ENCODE data around the gene CERS6.
"Not testable (repeated sequence)": the region's sequence is repeated elsewhere in the genome, so short reads cannot be mapped to it uniquely, and the experiment has no call there.

CERS6 gene

GRCh38 chr2:168742258-168742932 is 286.3 kb downstream of the CERS6 start:
- DNase-seq, result no peak

- no peak for DNase-seq
Measured at GRCh38 chr2:168744844-168745243, 288.8 kb downstream of the CERS6 start.

- DNase-seq, result no peak
Measured at GRCh38 chr2:168748461-168748860, 292.4 kb downstream of the CERS6 start.

- DNase-seq, result no peak
Measured at GRCh38 chr2:168749297-168749696, 293.2 kb downstream of the CERS6 start.

GRCh38 chr2:168751104-168751740 is 295.1 kb downstream of the CERS6 start:
- DNase-seq, result no peak

- no peak for DNase-seq
Measured at GRCh38 chr2:168752361-168752760, 296.3 kb downstream of the CERS6 start.

- DNase-seq, result no peak
Measured at GRCh38 chr2:168753765-168754329, 297.8 kb downstream of the CERS6 start.

GRCh38 chr2:168757223-168757622 is 301.2 kb downstream of the CERS6 start:
- DNase-seq, result no peak

- DNase-seq, result no peak
Measured at GRCh38 chr2:168758970-168759820, 303.1 kb downstream of the CERS6 start.

GRCh38 chr2:168765401-168765800 is 309.3 kb downstream of the CERS6 start:
- DNase-seq, result no peak

GRCh38 chr2:168766600-168766999 is 310.5 kb downstream of the CERS6 start:
- DNase-seq, result no peak

GRCh38 chr2:168767258-168767657 is 311.2 kb downstream of the CERS6 start:
- no peak for DNase-seq

GRCh38 chr2:168768357-168768756 is 312.3 kb downstream of the CERS6 start:
- DNase-seq, result not testable (repeated sequence)

- DNase-seq, result no peak
Measured at GRCh38 chr2:168770796-168771195, 314.7 kb downstream of the CERS6 start.

GRCh38 chr2:168772704-168773103 is 316.6 kb downstream of the CERS6 start:
- DNase-seq, result no peak

- DNase-seq, result no peak
Measured at GRCh38 chr2:168773128-168773527, 317.1 kb downstream of the CERS6 start.

- peak; percentile 25 for DNase-seq
Measured at GRCh38 chr2:168773719-168774521, 317.8 kb downstream of the CERS6 start.

GRCh38 chr2:168775837-168776236 is 319.8 kb downstream of the CERS6 start:
- no peak for DNase-seq

- no peak for DNase-seq
Measured at GRCh38 chr2:168780669-168781071, 324.6 kb downstream of the CERS6 start.

GRCh38 chr2:168781191-168781817 is 325.2 kb downstream of the CERS6 start:
- no peak for DNase-seq

- no peak for DNase-seq
Measured at GRCh38 chr2:168782271-168782670, 326.2 kb downstream of the CERS6 start.

GRCh38 chr2:168784993-168785392 is 328.9 kb downstream of the CERS6 start:
- no peak for DNase-seq
